ENCODE data around the gene COL4A1. TPM values are rescaled to one million over a fixed set of nuclear protein-coding genes. Genes with fewer than 3 reads are reported as not detected.
A peak's percentile ranks its signal among the peaks of the same experiment; 100 is the strongest.

Gene COL4A1
- total RNA-seq, 4 donors from 2014 or later: 278 to 618 (median 440) TPM

DNA sequence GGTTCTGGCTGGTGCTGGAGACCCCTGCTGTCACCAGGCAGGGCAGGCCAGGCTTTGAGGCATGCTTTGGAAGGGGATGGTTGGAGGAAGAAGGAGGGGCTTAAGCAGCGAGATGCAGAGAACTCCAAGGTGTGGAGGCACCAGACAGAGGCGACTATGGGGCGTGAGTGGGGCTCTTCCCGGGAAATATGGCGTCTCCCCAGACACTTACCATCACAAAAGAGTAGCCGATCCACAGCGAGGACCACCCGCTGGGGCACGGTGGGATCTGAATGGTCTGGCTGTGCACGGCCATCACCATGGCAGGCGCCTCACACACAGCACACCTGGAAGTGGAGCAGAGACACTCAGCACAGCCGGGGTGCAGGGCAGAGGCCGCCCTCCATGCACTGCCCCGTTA is 151.9 kb downstream of the COL4A1 start:
- Histone ChIP-seq H3K4me1 (peaks cover 0 to 22% (median 0%) of the 10 kb centered on the region in 3 donors), H3K4me3 (no peak overlapping the region), H3K27me3 (no peaks in the 10 kb centered on the region), H3K27ac (peak overlapping the region in 3 of 4 donors; percentile 24 to 73 (median 33)), H3K9me3 (no peaks in the 10 kb centered on the region), H3K36me3 (peaks cover 5 to 100% of the 10 kb centered on the region in 2 donors)
- WGBS, 2 donors (ENCODE audit: low coverage in 1 of 2): 85 to 90% methylated on average over 3 to 6 of the region's 14 CpGs
- TF ChIP-seq, protein P1, sequence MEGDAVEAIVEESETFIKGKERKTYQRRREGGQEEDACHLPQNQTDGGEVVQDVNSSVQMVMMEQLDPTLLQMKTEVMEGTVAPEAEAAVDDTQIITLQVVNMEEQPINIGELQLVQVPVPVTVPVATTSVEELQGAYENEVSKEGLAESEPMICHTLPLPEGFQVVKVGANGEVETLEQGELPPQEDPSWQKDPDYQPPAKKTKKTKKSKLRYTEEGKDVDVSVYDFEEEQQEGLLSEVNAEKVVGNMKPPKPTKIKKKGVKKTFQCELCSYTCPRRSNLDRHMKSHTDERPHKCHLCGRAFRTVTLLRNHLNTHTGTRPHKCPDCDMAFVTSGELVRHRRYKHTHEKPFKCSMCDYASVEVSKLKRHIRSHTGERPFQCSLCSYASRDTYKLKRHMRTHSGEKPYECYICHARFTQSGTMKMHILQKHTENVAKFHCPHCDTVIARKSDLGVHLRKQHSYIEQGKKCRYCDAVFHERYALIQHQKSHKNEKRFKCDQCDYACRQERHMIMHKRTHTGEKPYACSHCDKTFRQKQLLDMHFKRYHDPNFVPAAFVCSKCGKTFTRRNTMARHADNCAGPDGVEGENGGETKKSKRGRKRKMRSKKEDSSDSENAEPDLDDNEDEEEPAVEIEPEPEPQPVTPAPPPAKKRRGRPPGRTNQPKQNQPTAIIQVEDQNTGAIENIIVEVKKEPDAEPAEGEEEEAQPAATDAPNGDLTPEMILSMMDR (IDR thresholded peaks at IDR 0.05): no peak
- TF ChIP-seq EP300 (IDR thresholded peaks at IDR 0.05) (no peak), POLR2AphosphoS5 (IDR thresholded peaks at IDR 0.05) (no peak), POLR2A (IDR thresholded peaks at IDR 0.05) (no peak)
- no peak for ATAC-seq

GRCh38 chr13:110154410-110154933 is 152.5 kb downstream of the COL4A1 start:
- no peak overlapping the region for H3K4me3 ChIP-seq
- no peaks in the 10 kb centered on the region for H3K9me3 ChIP-seq
- no peak for TF ChIP-seq POLR2AphosphoS5 (IDR thresholded peaks at IDR 0.05)
- WGBS, 2 donors (ENCODE audit: low coverage in 1 of 2): no CpG with 5 or more reads among the region's 7 CpGs
- peaks cover 5 to 100% of the 10 kb centered on the region in 2 donors for H3K36me3 ChIP-seq
- H3K27ac ChIP-seq: peak overlapping the region in 2 of 4 donors; percentile 24 to 29
- no peaks in the 10 kb centered on the region for H3K27me3 ChIP-seq
- H3K4me1 ChIP-seq: peaks cover 0 to 22% (median 0%) of the 10 kb centered on the region in 3 donors
- ATAC-seq: no peak

DNA sequence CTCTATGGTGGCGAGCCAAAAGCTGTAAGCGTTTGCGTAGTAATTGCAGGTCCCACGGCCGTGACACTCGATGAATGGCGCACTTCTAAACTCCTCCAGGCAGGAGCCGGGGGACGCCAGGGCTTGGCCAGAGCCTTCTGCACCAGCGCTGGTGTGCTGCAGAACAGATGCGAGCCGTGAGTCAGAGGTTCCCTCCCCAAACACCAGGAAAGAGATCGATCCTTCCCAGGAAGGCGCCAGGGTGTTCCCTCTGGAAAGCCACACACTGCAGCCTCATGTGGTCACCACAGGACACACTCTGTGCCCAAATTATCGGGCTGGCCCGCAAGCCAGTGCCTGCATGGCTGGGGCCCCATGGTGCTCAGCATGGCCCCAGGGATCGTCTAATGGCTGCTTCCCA is 154.6 kb downstream of the COL4A1 start:
- TF ChIP-seq EP300 (IDR thresholded peaks at IDR 0.05) (no peak), POLR2A (IDR thresholded peaks at IDR 0.05) (no peak), POLR2AphosphoS5 (IDR thresholded peaks at IDR 0.05) (no peak)
- TF ChIP-seq, protein P1 (IDR thresholded peaks at IDR 0.05): no peak
- H3K4me1 ChIP-seq: peaks cover 0 to 11% (median 0%) of the 10 kb centered on the region in 3 donors

GRCh38 chr13:110151462-110151861 is 155.5 kb downstream of the COL4A1 start:
- no peaks in the 10 kb centered on the region for H3K27me3 ChIP-seq
- peaks cover 0 to 3% (median 0%) of the 10 kb centered on the region in 3 donors for H3K4me1 ChIP-seq
- no peaks in the 10 kb centered on the region for H3K9me3 ChIP-seq
- TF ChIP-seq POLR2A (IDR thresholded peaks at IDR 0.05) (no peak), POLR2AphosphoS5 (IDR thresholded peaks at IDR 0.05) (no peak), EP300 (IDR thresholded peaks at IDR 0.05) (no peak)
- TF ChIP-seq, protein P1 (IDR thresholded peaks at IDR 0.05): no peak
- no peak overlapping the region for H3K4me3 ChIP-seq
- 86 to 88% methylated on average over 6 to 12 of the region's 12 CpGs for WGBS, 2 donors (ENCODE audit: low coverage in 1 of 2)
- H3K36me3 ChIP-seq: peaks cover 5 to 100% of the 10 kb centered on the region in 2 donors
- ATAC-seq: no peak
- H3K27ac ChIP-seq: no peak overlapping the region

More for the DNA sequence above, 154.6 kb downstream of the COL4A1 start:
- no peak overlapping the region for H3K27ac ChIP-seq
- peaks cover 5 to 100% of the 10 kb centered on the region in 2 donors for H3K36me3 ChIP-seq
- H3K9me3 ChIP-seq: no peaks in the 10 kb centered on the region
- ATAC-seq: no peak
- whole genome bisulfite sequencing, 2 donors (ENCODE audit: low coverage in 1 of 2): 88 to 100% methylated on average over 3 to 10 of the region's 17 CpGs
- no peak overlapping the region for H3K4me3 ChIP-seq
- no peaks in the 10 kb centered on the region for H3K27me3 ChIP-seq

- 42 to 79% methylated on average over 3 to 7 of the region's 15 CpGs for WGBS, 2 donors (ENCODE audit: low coverage in 1 of 2)
- Histone ChIP-seq H3K36me3 (peaks cover 5 to 91% of the 10 kb centered on the region in 2 donors), H3K4me1 (no peaks in the 10 kb centered on the region), H3K9me3 (no peaks in the 10 kb centered on the region), H3K27me3 (no peaks in the 10 kb centered on the region), H3K4me3 (no peak overlapping the region), H3K27ac (peak overlapping the region in 1 of 4 donors; percentile 1)
- peak; percentile 17 for ATAC-seq
- TF ChIP-seq EP300 (IDR thresholded peaks at IDR 0.05): no peak
- TF ChIP-seq POLR2A (IDR thresholded peaks at IDR 0.05): no peak
- TF ChIP-seq, protein P1 (IDR thresholded peaks at IDR 0.05): no peak
- TF ChIP-seq POLR2AphosphoS5 (IDR thresholded peaks at IDR 0.05): no peak
Measured at GRCh38 chr13:110150384-110151101, 156.4 kb downstream of the COL4A1 start.

All from gastroesophageal sphincter (tissue), 4 donors.